Adrenal gland (tissue), 12 donors: ENCODE results near the gene SLC28A1. TPM values are rescaled to one million over a fixed set of nuclear protein-coding genes. Genes with fewer than 3 reads are reported as not detected.
"Not testable (repeated sequence)": the region's sequence is repeated elsewhere in the genome, so short reads cannot be mapped to it uniquely, and the experiment has no call there.

Experiments used
- DNase-seq, 7 donors: peaks; one replicate each; pipeline ENCODE4 v3.0.0-alpha.2; 2019 to 2020
- H3K27ac ChIP-seq, 5 donors: fragments of 200-600 bp; sonication (generic) in 4 of 5; 1 replicate in 3 of 5; 2 replicates in 2 of 5; pipeline versions ENCODE4 v1.5.1 to v1.8.0; 2016 to 2020; ENCODE audit warnings: mild to moderate bottlenecking in 1 of 5
- H3K27me3 ChIP-seq: fragments of 200-600 bp; 2 replicates; pipeline ENCODE4 v1.8.0; 2021
- H3K36me3 ChIP-seq, 2 donors: fragments of 200-600 bp; replicated peaks in 1 of 2; 1 replicate in 1 of 2; 2 replicates in 1 of 2; pipeline versions ENCODE4 v1.5.1 to v1.8.0; 2018 to 2022
- H3K4me1 ChIP-seq, 2 donors: fragments of 200-600 bp; replicated peaks in 1 of 2; 1 replicate in 1 of 2; 2 replicates in 1 of 2; pipeline versions ENCODE4 v1.5.1 to v1.8.0; 2018 to 2021
- H3K4me3 ChIP-seq, 4 donors: fragments of 200-600 bp; sonication (generic) in 3 of 4; one replicate each; pipeline ENCODE4 v1.5.1; 2016 to 2018
- H3K9me3 ChIP-seq, 3 donors: fragments of 200-600 bp; sonication (generic) in 1 of 3; replicated peaks in 1 of 3; 1 replicate in 2 of 3; 2 replicates in 1 of 3; pipeline versions ENCODE4 v1.5.1 to v1.8.0; 2016 to 2021
- POLR2A ChIP-seq, 2 donors: fragments of 450-650 bp; IDR thresholded peaks; one replicate each; pipeline ENCODE4 v1.6.1; 2017; ENCODE audit warnings: antibody characterized with exemption in 2 of 2, mild to moderate bottlenecking in 2 of 2, moderate library complexity in 1 of 2
- WGBS, 4 donors: extraction: QIAGEN DNeasy Blood & Tissue Kit in 2 of 4; methylation state at CpG; one replicate each; pipeline versions ENCODE4 v1.1.5 to v1.1.7; 2013 to 2017; 5-methylcytosine and 5-hydroxymethylcytosine counted together
- intact Hi-C, 2 donors: fragments of 100-400 bp; cut with DNase I; formaldehyde crosslinking; loops; one replicate each; pipeline versions ENCODE4 v1.14.1 to v1.15.0; 2022 to 2023
- polyA plus RNA-seq, 3 donors: library from polyadenylated mRNA; stranded (reverse); fragments of 200-250 nt in 2 of 3; fragments of 350-450 nt in 1 of 3; fragmentation: Illumina TruSeq in 1 of 3; extraction: RNeasy Lipid Tissue Mini Kit (QIAGEN cat#74804) in 1 of 3; gene quantifications; one replicate each; pipeline ENCODE4 v1.2.3, GENCODE V29; 2013 to 2014
- total RNA-seq, 9 donors: library from RNA; depleted of rRNA in 4 of 9; stranded (reverse); fragments of >200 nt in 4 of 9; fragments of 120-200 nt in 1 of 9; fragmentation: NEBNext Ultra II Directional in 1 of 9; extraction: Animal tissue kit (Norgen Biotek cat#: 25700) in 1 of 9; gene quantifications; one replicate each; pipeline versions ENCODE4 v1.1.0 to v1.2.4, GENCODE V29; 2013 to 2023
- TF ChIP-seq, protein P1 (sequence below), 6 experiments: fragments of 450-650 bp in 4 of 6; fragments of 200-600 bp in 2 of 6; sonication (generic) in 1 of 6; IDR thresholded peaks; 1 replicate in 5 of 6; 2 replicates in 1 of 6; pipeline versions ENCODE4 v1.5.1 to v1.8.0; 2016 to 2021; ENCODE audit warnings: antibody characterized with exemption in 6 of 6, mild to moderate bottlenecking in 2 of 6, moderate library complexity in 1 of 6
- donor health status: healthy with polysubstance abuse.
- donor health status: Bipolar disorder and iron deficiency.
- donor health status: DM: yes; HTN: yes; CAD: no.
- donor health status: DM: no; HTN: no; CAD: no.
- donor health status: DM: no; HTN: no; CAD: no.
- donor health status: DM: yes; HTN: yes; CAD: no.

The SLC28A1 gene
- total and polyA plus RNA-seq, 12 donors, result 0.03 to 0.19 (median 0.11) TPM; not detected in 4

DNA sequence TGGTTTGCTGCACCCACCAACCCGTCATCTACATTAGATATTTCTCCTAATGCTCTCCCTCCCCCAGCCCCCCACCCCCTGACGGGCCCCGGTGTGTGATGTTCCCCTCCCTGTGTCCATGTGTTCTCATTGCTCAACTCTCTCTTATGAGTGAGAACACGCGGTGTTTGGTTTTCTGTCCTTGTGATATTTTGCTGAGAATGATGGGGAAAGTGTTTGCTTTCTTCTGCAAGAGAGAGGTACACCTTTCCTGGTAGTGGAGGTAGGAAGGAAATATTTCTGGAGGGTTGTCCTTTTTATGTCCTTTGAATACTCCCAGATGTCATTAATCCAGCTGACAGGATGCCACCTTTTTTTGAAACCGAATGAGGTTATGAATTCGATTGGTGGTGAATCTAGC, 10.5 kb upstream of the SLC28A1 start:
- no peaks in the 10 kb centered on the region for H3K9me3 ChIP-seq
- intact Hi-C loops, result loop anchor here in 1 of 2 donors (10.0 kb wide), 1 partner anchor 51 kb away; no protein-coding TSS in a partner anchor
- TF ChIP-seq, protein P1, sequence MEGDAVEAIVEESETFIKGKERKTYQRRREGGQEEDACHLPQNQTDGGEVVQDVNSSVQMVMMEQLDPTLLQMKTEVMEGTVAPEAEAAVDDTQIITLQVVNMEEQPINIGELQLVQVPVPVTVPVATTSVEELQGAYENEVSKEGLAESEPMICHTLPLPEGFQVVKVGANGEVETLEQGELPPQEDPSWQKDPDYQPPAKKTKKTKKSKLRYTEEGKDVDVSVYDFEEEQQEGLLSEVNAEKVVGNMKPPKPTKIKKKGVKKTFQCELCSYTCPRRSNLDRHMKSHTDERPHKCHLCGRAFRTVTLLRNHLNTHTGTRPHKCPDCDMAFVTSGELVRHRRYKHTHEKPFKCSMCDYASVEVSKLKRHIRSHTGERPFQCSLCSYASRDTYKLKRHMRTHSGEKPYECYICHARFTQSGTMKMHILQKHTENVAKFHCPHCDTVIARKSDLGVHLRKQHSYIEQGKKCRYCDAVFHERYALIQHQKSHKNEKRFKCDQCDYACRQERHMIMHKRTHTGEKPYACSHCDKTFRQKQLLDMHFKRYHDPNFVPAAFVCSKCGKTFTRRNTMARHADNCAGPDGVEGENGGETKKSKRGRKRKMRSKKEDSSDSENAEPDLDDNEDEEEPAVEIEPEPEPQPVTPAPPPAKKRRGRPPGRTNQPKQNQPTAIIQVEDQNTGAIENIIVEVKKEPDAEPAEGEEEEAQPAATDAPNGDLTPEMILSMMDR (IDR thresholded peaks at IDR 0.05), result no peak
- TF ChIP-seq POLR2A (IDR thresholded peaks at IDR 0.05), result no peak
- no peak overlapping the region for H3K27ac ChIP-seq
- H3K36me3 ChIP-seq, result no peaks in the 10 kb centered on the region
- 63 to 81% (median 66%) methylated on average over 5 to 7 of the region's 7 CpGs for WGBS, 4 donors
- peaks cover 4% of the 10 kb centered on the region in 2 donors for H3K4me1 ChIP-seq
- H3K27me3 ChIP-seq, result no peaks in the 10 kb centered on the region
- H3K4me3 ChIP-seq, result no peak overlapping the region
- no peak for DNase-seq

DNA sequence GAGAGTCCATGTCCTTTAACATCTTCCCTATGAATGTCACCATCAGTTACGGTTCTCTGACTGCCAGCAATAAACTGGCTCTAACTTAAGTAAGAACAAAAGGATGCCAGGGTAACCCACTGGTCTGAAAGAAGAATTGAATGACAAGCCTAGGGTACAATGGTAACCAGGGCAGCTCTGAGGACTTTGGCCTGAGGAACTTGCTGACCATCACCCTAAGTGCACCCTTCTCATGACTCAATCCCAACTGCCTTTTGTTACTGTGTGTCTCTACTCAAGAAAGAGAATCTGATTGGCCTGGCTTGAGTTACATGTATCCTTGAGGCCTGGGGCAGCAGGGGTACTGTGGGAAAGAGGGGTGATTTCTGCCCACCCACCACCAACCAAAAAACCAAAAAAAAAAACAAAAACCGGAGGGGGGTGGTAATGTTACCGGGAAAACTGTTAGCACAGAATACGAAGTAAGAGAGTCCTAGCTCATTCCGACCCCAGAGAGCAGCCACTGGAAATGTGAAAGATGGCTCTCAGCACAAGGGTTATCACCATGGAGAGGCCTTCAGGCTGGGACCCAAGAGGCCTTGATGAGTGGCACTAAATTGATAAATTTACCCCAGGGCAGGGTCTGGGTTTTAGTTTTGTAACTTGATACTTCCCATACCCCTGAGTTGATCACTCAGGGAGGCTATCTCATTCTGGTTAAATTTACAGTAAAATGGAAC, 9.3 kb upstream of the SLC28A1 start:
- TF ChIP-seq POLR2A (IDR thresholded peaks at IDR 0.05), result no peak
- TF ChIP-seq, protein P1 (IDR thresholded peaks at IDR 0.05), result no peak
- Histone ChIP-seq H3K36me3 (no peaks in the 10 kb centered on the region), H3K4me1 (peaks cover 4% of the 10 kb centered on the region in 2 donors), H3K27ac (no peak overlapping the region), H3K4me3 (no peak overlapping the region), H3K9me3 (no peaks in the 10 kb centered on the region), H3K27me3 (no peaks in the 10 kb centered on the region)
- WGBS, 4 donors, result 64 to 73% (median 67%) methylated on average over 5 of the region's 5 CpGs
- no peak for DNase-seq
- intact Hi-C loops, result loop anchor here in 1 of 2 donors (10.0 kb wide), 1 partner anchor 50 kb away; no protein-coding TSS in a partner anchor

DNA sequence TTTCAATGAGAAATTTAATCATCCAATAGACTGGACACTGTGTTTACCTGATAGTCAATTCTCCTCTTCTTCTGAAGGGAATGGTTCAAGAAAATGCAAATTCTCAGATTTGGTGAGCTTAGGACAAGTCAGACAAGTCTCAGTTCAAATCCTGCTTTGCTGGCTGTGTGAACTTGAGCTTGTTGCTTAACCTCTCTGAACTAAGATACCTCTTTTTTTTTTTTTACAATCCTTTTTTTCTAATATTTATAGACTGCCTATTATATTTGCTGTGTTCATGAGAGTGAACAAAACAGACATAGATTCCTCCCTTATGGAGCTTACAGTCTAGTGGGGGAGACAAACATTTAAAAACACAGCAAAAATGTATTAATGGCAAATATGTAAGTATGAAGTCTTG, 8.2 kb upstream of the SLC28A1 start:
- no peak for DNase-seq
- H3K4me3 ChIP-seq, result no peak overlapping the region
- intact Hi-C loops, result loop anchor here in 1 of 2 donors (10.0 kb wide), 1 partner anchor 49 kb away; no protein-coding TSS in a partner anchor

DNA sequence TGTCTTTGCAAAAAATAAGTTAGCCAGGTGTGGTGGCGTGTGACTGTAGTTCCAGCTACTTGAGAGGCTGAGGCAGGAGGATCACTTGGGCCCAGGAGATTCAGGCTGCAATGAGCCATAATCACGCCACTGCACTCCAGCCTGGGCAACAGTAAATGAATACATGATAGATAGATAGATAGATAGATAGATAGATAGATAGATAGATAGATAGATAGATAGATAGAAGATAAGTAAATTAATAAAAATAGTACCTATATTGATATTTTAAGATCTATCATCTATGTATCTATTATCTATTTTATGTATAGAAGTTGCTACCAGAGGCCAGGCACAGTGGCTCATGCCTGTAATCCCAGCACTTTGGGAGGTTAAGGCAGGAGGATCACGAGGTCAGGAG, 6.8 kb upstream of the SLC28A1 start:
- H3K4me3 ChIP-seq, H3K9me3 ChIP-seq, DNase-seq, H3K27me3 ChIP-seq, H3K27ac ChIP-seq, H3K4me1 ChIP-seq, H3K36me3 ChIP-seq: not testable (repeated sequence)
- intact Hi-C loops, result loop anchor here in 1 of 2 donors (10.0 kb wide), 1 partner anchor 47 kb away; no protein-coding TSS in a partner anchor
- 89 to 94% (median 92%) methylated on average over 3 of the region's 3 CpGs for WGBS, 4 donors

More for the DNA sequence above, 8.2 kb upstream of the SLC28A1 start:
- H3K36me3 ChIP-seq, result no peaks in the 10 kb centered on the region
- no peaks in the 10 kb centered on the region for H3K27me3 ChIP-seq
- no peak overlapping the region for H3K27ac ChIP-seq
- H3K9me3 ChIP-seq, result no peaks in the 10 kb centered on the region
- TF ChIP-seq POLR2A (IDR thresholded peaks at IDR 0.05), result no peak
- TF ChIP-seq, protein P1 (IDR thresholded peaks at IDR 0.05), result no peak
- H3K4me1 ChIP-seq, result peaks cover 4% of the 10 kb centered on the region in 2 donors
